Lung (tissue), 12 donors: ENCODE results near the gene SLC49A3. TPM values are rescaled to one million over a fixed set of nuclear protein-coding genes. Genes with fewer than 3 reads are reported as not detected.

Experiments
- ATAC-seq: fragments of 200-7000 bp; cut with Tn5 transposase; one replicate; pipeline ENCODE4 v1.9.1; 2020; ENCODE audit warnings: moderate number of reproducible peaks; ENCODE audit not compliant: insufficient read depth, low FRiP score
- DNase-seq, 3 donors: peaks; one replicate each; pipeline ENCODE4 v3.0.0-alpha.2; 2013 to 2017
- H3K27ac ChIP-seq, 2 donors: one replicate each; pipeline ENCODE4 v1.5.1; 2013; ENCODE audit warnings: mild to moderate bottlenecking in 2 of 2, moderate library complexity in 2 of 2, control low read depth in 1 of 2, inconsistent platforms in 1 of 2, low read depth in 1 of 2, low read length in 1 of 2
- H3K27me3 ChIP-seq, 3 donors: one replicate each; pipeline ENCODE4 v1.5.1; 2013; ENCODE audit warnings: low read length in 2 of 3; ENCODE audit not compliant: control insufficient read depth in 3 of 3, insufficient read depth in 3 of 3
- H3K36me3 ChIP-seq, 4 donors: one replicate each; pipeline ENCODE4 v1.5.1; 2013; ENCODE audit warnings: low read length in 4 of 4, mild to moderate bottlenecking in 1 of 4, moderate library complexity in 1 of 4; ENCODE audit not compliant: control insufficient read depth in 4 of 4, insufficient read depth in 4 of 4
- H3K4me1 ChIP-seq, 5 donors: one replicate each; pipeline ENCODE4 v1.5.1; 2013; ENCODE audit warnings: low read length in 5 of 5, mild to moderate bottlenecking in 2 of 5, moderate library complexity in 1 of 5; ENCODE audit not compliant: control insufficient read depth in 5 of 5, insufficient read depth in 5 of 5
- H3K4me3 ChIP-seq: one replicate; pipeline ENCODE4 v1.5.1; 2013; ENCODE audit warnings: mild to moderate bottlenecking, control low read depth, moderate library complexity
- H3K9ac ChIP-seq, 2 donors: one replicate each; pipeline ENCODE4 v1.5.1; 2013; ENCODE audit warnings: low read length in 2 of 2, control low read depth in 1 of 2; ENCODE audit not compliant: insufficient read depth in 1 of 2
- H3K9me3 ChIP-seq, 4 donors: one replicate each; pipeline ENCODE4 v1.5.1; 2013; ENCODE audit warnings: low read length in 3 of 4, mild to moderate bottlenecking in 1 of 4, moderate library complexity in 1 of 4; ENCODE audit not compliant: control insufficient read depth in 4 of 4, insufficient read depth in 3 of 4
- CTCF ChIP-seq: IDR thresholded peaks from 2 replicates; pipeline ENCODE4 v1.5.1; 2012; ENCODE audit warnings: mild to moderate bottlenecking; ENCODE audit errors: control extremely low read depth, extremely low read depth
- WGBS, 2 donors: extraction: QIAGEN DNeasy Blood & Tissue Kit; methylation state at CpG; one replicate each; pipeline ENCODE4 v1.1.7; 2013; 5-methylcytosine and 5-hydroxymethylcytosine counted together
- polyA plus RNA-seq, 2 donors: library from polyadenylated mRNA; stranded (reverse); fragments of 200-250 nt; gene quantifications; one replicate each; pipeline ENCODE4 v1.2.1, GENCODE V29; 2013
- total RNA-seq, 2 donors: library from RNA; depleted of rRNA in 1 of 2; stranded (reverse); fragments of >200 nt in 1 of 2; gene quantifications; one replicate each; pipeline ENCODE4 v1.2.1, GENCODE V29; 2014 to 2021
- donor health status: control.
- donor health status: control.
- donor health status: Bipolar disorder and iron deficiency.
- donor health status: healthy.
- donor health status: DM: yes; HTN: yes; CAD: no.

Gene SLC49A3
- total and polyA plus RNA-seq, 4 donors, result 8.2 to 35.1 (median 17.7) TPM

GRCh38 chr4:710916-711315 is 22.0 kb upstream of the SLC49A3 start:
- Histone ChIP-seq H3K4me3 (no peak overlapping the region), H3K27ac (no peak overlapping the region), H3K36me3 (peaks cover 0 to 5% (median 2%) of the 10 kb centered on the region in 4 donors), H3K27me3 (no peaks in the 10 kb centered on the region), H3K9me3 (no peaks in the 10 kb centered on the region), H3K4me1 (peaks cover 6 to 18% (median 11%) of the 10 kb centered on the region in 5 donors), H3K9ac (no peak overlapping the region)
- no peak for TF ChIP-seq CTCF
- 90 to 96% methylated on average over 13 of the region's 13 CpGs for WGBS, 2 donors
- ATAC-seq, result no peak
- no peak for DNase-seq

- DNase-seq (no peak), ATAC-seq (no peak)
- Histone ChIP-seq H3K4me3 (no peak overlapping the region), H3K4me1 (peaks cover 6 to 19% (median 11%) of the 10 kb centered on the region in 5 donors), H3K9me3 (no peaks in the 10 kb centered on the region), H3K9ac (no peak overlapping the region), H3K27me3 (no peaks in the 10 kb centered on the region), H3K27ac (peak overlapping the region in 1 of 2 donors; percentile 6), H3K36me3 (peaks cover 0 to 5% (median 2%) of the 10 kb centered on the region in 4 donors)
- no peak for TF ChIP-seq CTCF
- WGBS, 2 donors, result 62 to 70% methylated on average over 9 of the region's 9 CpGs
Observed at GRCh38 chr4:710116-710515, 21.2 kb upstream of the SLC49A3 start.

DNA sequence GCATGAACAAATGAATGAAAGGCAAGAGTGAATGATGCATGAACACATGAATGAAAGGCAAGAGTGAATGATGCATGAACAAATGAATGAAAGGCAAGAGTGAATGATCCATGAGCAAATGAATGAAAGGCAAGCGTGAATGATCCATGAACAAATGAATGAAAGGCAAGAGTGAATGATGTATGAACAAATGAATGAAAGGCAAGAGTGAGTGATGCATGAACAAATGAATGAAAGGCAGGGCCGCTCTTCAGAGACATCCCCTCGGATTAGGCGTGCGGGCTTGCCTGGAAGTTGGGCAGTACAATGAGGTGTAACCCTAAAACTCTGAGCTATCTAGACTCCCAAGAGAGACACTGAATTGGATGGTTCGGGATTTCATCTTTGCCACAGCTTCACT is 20.4 kb upstream of the SLC49A3 start:
- WGBS, 2 donors, result 90 to 91% methylated on average over 6 of the region's 6 CpGs
- ATAC-seq (no peak), DNase-seq (no peak)
- peaks cover 0 to 5% (median 1%) of the 10 kb centered on the region in 4 donors for H3K36me3 ChIP-seq
- peaks cover 6 to 23% (median 11%) of the 10 kb centered on the region in 5 donors for H3K4me1 ChIP-seq
- H3K9me3 ChIP-seq, result no peaks in the 10 kb centered on the region
- TF ChIP-seq CTCF, result no peak
- no peak overlapping the region for H3K27ac ChIP-seq
- H3K9ac ChIP-seq, result no peak overlapping the region
- H3K4me3 ChIP-seq, result no peak overlapping the region
- H3K27me3 ChIP-seq, result no peaks in the 10 kb centered on the region

DNA sequence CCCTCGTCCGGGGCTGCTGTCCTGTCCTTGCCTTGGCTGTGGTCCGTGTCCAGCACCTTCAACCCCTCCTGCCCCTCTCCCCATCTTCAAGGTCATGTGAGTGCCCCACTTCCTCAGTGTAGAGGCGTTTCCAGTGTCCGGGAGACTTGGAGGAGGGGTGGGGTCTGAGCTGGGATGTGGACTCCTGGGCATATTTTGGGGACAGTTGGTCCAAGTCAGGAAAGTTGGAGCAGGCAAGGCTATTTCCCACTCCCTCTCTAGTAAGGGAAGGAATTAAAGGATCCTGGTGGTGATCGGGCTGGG is 19.6 kb upstream of the SLC49A3 start:
- no peaks in the 10 kb centered on the region for H3K9me3 ChIP-seq
- H3K27me3 ChIP-seq, result no peaks in the 10 kb centered on the region
- H3K27ac ChIP-seq, result no peak overlapping the region
- peaks cover 0 to 5% (median 0%) of the 10 kb centered on the region in 4 donors for H3K36me3 ChIP-seq
- DNase-seq (no peak), ATAC-seq (no peak)
- peaks cover 6 to 23% (median 11%) of the 10 kb centered on the region in 5 donors for H3K4me1 ChIP-seq
- 60 to 71% methylated on average over 6 of the region's 6 CpGs for whole genome bisulfite sequencing, 2 donors
- TF ChIP-seq CTCF, result no peak
- no peak overlapping the region for H3K9ac ChIP-seq
- H3K4me3 ChIP-seq, result no peak overlapping the region
